Esophagus muscularis mucosa (tissue), 4 donors: ENCODE data around the gene ITPR1. TPM values are rescaled to one million over a fixed set of nuclear protein-coding genes. Genes with fewer than 3 reads are reported as not detected.

Experiments
- DNase-seq: peaks from one replicate; pipeline ENCODE4 v3.0.0-alpha.2; 2017; ENCODE audit errors: extremely low spot score
- H3K27ac ChIP-seq, 4 donors: fragments of 200-600 bp; sonication (generic); replicated peaks in 1 of 4; 1 replicate in 3 of 4; 2 replicates in 1 of 4; pipeline ENCODE4 v1.5.1; 2016 to 2019; ENCODE audit warnings: mild to moderate bottlenecking in 1 of 4
- H3K27me3 ChIP-seq, 4 donors: fragments of 200-600 bp; sonication (generic); one replicate each; pipeline versions ENCODE4 v1.5.1 to v1.6.0; 2016 to 2019
- H3K36me3 ChIP-seq, 4 donors: fragments of 200-600 bp; sonication (generic); one replicate each; pipeline ENCODE4 v1.5.1; 2016 to 2019
- H3K4me1 ChIP-seq, 4 donors: fragments of 200-600 bp; sonication (generic); one replicate each; pipeline ENCODE4 v1.5.1; 2016 to 2019
- H3K4me3 ChIP-seq, 4 donors: fragments of 200-600 bp; sonication (generic); 1 replicate in 2 of 4; 2 replicates in 2 of 4; pipeline ENCODE4 v1.5.1; 2016 to 2019; ENCODE audit warnings: mild to moderate bottlenecking in 4 of 4, moderate library complexity in 1 of 4
- H3K9me3 ChIP-seq, 4 donors: fragments of 200-600 bp; sonication (generic); 1 replicate in 3 of 4; 2 replicates in 1 of 4; pipeline ENCODE4 v1.5.1; 2016 to 2019
- EP300 ChIP-seq: sonication (generic); formaldehyde crosslinking; IDR thresholded peaks from one replicate; pipeline ENCODE4 v1.6.1; 2017; ENCODE audit warnings: antibody characterized with exemption
- POLR2A ChIP-seq: fragments of 450-650 bp; IDR thresholded peaks from one replicate; pipeline ENCODE4 v1.6.1; 2017; ENCODE audit warnings: antibody characterized with exemption, moderate library complexity, mild to moderate bottlenecking, low read depth
- POLR2AphosphoS5 ChIP-seq, 2 donors: sonication (generic); formaldehyde crosslinking; IDR thresholded peaks; one replicate each; pipeline ENCODE4 v1.6.1; 2017; ENCODE audit warnings: antibody characterized with exemption in 2 of 2
- WGBS: methylation state at CpG from one replicate; pipeline ENCODE4 v1.1.5; 2018; 5-methylcytosine and 5-hydroxymethylcytosine counted together
- intact Hi-C: fragments of 100-400 bp; cut with DNase I; formaldehyde crosslinking; loops from one replicate; pipeline ENCODE4 v1.15.1; 2023
- total RNA-seq, 4 donors: library from RNA; depleted of rRNA; stranded (reverse); fragments of >200 nt; gene quantifications; one replicate each; pipeline versions ENCODE4 v1.1.0 to v1.2.1, GENCODE V29; 2016
- TF ChIP-seq, protein P1 (sequence below), 3 experiments: fragments of 200-600 bp in 2 of 3; fragments of 450-650 bp in 1 of 3; sonication (generic) in 2 of 3; IDR thresholded peaks; one replicate each; pipeline ENCODE4 v1.5.1; 2017 to 2019; ENCODE audit warnings: antibody characterized with exemption in 3 of 3, mild to moderate bottlenecking in 2 of 3, moderate library complexity in 1 of 3

ITPR1 gene
- total RNA-seq, 4 donors from 2014 or later = 204 to 271 (median 222) TPM

DNA sequence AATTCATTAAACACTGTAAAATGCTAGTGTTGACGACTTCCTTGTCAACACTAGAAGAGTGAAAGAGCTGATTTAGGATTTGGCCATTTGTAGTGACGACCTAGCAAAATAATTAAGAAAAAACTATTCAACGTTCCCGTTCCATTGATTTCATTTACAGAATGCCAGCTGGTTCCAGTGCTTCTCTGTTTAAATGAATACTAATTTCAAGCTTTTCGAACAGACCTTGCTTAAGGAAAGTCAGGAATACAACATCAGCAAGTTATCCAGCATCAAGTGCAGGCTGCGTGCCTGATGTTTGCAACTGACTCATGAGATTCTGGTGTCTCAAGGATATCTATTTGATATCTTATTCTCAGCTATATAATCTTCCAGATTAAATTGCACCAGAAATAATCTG lies 387.7 kb downstream of the ITPR1 start:
- Histone ChIP-seq H3K36me3 (no peaks in the 10 kb centered on the region), H3K9me3 (no peaks in the 10 kb centered on the region), H3K27me3 (no peaks in the 10 kb centered on the region), H3K27ac (no peak overlapping the region), H3K4me1 (peaks cover 0 to 14% (median 5%) of the 10 kb centered on the region in 4 donors), H3K4me3 (no peak overlapping the region)
- TF ChIP-seq, protein P1, sequence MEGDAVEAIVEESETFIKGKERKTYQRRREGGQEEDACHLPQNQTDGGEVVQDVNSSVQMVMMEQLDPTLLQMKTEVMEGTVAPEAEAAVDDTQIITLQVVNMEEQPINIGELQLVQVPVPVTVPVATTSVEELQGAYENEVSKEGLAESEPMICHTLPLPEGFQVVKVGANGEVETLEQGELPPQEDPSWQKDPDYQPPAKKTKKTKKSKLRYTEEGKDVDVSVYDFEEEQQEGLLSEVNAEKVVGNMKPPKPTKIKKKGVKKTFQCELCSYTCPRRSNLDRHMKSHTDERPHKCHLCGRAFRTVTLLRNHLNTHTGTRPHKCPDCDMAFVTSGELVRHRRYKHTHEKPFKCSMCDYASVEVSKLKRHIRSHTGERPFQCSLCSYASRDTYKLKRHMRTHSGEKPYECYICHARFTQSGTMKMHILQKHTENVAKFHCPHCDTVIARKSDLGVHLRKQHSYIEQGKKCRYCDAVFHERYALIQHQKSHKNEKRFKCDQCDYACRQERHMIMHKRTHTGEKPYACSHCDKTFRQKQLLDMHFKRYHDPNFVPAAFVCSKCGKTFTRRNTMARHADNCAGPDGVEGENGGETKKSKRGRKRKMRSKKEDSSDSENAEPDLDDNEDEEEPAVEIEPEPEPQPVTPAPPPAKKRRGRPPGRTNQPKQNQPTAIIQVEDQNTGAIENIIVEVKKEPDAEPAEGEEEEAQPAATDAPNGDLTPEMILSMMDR (IDR thresholded peaks at IDR 0.05) = no peak
- TF ChIP-seq EP300 (no peak), POLR2A (no peak), POLR2AphosphoS5 (IDR thresholded peaks at IDR 0.05) (no peak)
- intact Hi-C loops = no loop called here
- 83% methylated on average over 6 of the region's 6 CpGs for WGBS
- peak; percentile 55 for DNase-seq

DNA sequence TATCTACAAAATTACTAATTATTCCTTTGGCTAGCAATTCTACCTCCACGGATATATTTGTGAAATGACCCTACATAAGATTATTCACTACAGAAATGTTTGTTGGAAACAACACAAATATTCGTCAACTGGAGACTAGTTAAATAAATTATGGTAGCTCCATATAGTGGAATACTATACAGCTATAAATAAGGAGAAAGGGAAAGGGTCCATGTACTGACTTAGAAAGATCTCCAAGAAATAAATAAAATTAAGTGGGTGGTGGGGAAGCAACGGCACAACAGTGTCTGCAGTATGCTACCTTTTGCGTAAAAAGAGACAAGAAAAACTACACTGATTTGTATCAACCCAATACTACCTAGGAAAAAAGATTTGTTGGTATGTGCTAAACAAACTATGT lies 389.4 kb downstream of the ITPR1 start:
- Histone ChIP-seq H3K27ac (no peak overlapping the region), H3K4me3 (no peak overlapping the region), H3K4me1 (peaks cover 0 to 14% (median 5%) of the 10 kb centered on the region in 4 donors), H3K9me3 (no peaks in the 10 kb centered on the region), H3K27me3 (no peaks in the 10 kb centered on the region), H3K36me3 (no peaks in the 10 kb centered on the region)
- intact Hi-C loops = no loop called here
- no peak for DNase-seq
- 95% methylated on average over 4 of the region's 4 CpGs for WGBS
- TF ChIP-seq, protein P1 (IDR thresholded peaks at IDR 0.05) = no peak
- TF ChIP-seq EP300 = no peak
- no peak for TF ChIP-seq POLR2A
- no peak for TF ChIP-seq POLR2AphosphoS5 (IDR thresholded peaks at IDR 0.05)

DNA sequence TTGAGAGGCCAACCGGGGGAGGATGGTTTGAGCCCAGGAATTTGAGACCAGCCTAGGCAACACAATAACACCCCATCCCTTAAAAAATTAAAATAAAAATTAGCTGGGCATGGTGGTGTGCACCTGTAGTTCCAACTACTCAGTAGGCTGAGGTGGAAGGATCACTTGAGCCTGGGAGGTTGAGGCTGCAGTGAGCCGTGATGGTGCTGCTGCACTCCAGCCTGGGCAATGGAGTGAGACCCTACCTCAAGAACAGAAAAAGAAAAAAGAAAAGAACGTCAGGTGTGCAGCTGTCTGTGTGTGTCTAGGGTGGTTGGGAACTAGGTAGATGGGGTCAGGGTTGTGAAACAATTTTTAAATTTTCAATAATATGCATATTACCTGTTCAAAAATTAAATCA lies 389.9 kb downstream of the ITPR1 start:
- no peak overlapping the region for H3K27ac ChIP-seq
- peaks cover 0 to 14% (median 5%) of the 10 kb centered on the region in 4 donors for H3K4me1 ChIP-seq
- no peaks in the 10 kb centered on the region for H3K9me3 ChIP-seq
- H3K4me3 ChIP-seq = no peak overlapping the region
- WGBS = 93% methylated on average over 3 of the region's 3 CpGs
- no peak for DNase-seq
- H3K36me3 ChIP-seq = no peaks in the 10 kb centered on the region
- TF ChIP-seq POLR2AphosphoS5 (IDR thresholded peaks at IDR 0.05) = no peak
- no peak for TF ChIP-seq EP300
- no peak for TF ChIP-seq POLR2A
- TF ChIP-seq, protein P1 (IDR thresholded peaks at IDR 0.05) = no peak
- intact Hi-C loops = no loop called here
- H3K27me3 ChIP-seq = no peaks in the 10 kb centered on the region

DNA sequence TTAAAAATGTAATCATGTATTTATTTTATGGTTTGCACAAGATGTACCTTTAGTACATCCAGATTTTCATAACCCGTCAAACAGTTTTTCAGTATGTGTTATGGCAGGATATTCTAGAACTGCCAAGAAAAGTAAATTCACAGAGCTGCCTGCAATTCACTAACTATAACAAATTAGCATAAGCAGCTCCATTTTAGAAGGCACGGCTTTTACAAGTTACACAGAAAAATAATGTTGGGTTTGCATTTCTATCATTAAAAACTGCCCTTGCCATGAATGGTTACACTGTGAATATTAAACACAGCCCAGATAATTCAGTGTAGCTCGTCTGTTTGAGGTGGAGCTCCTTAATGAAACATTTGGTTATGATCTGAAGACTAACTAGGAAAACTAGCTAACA lies 391.7 kb downstream of the ITPR1 start:
- WGBS = 49% methylated on average over 3 of the region's 3 CpGs
- Histone ChIP-seq H3K9me3 (no peaks in the 10 kb centered on the region), H3K27ac (peak overlapping the region; percentile 8 to 35 (median 20)), H3K36me3 (no peaks in the 10 kb centered on the region), H3K4me1 (peaks cover 7 to 23% (median 14%) of the 10 kb centered on the region in 4 donors), H3K4me3 (no peak overlapping the region), H3K27me3 (no peaks in the 10 kb centered on the region)
- TF ChIP-seq, protein P1 (IDR thresholded peaks at IDR 0.05) = no peak
- TF ChIP-seq POLR2A (no peak), EP300 (no peak), POLR2AphosphoS5 (IDR thresholded peaks at IDR 0.05) (no peak)
- no peak for DNase-seq
- intact Hi-C loops = no loop called here

DNA sequence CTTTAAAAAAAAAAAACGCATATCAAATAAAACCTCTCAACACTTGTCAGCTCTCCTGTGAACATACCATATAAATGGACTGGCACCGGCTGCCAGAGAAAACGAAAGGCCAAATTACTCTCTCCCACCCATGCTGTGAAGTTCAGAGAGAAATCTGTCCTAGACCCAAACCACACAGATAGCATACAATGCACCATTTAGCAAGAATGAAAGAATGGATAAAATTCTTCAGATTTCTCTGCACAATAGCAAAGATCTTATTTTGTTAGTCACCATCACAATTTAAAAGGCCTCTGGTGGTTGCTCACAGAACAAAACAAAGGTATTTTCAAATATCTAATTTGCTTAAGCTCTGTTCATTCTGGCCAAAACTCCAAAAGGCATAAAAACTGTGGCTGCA lies 392.2 kb downstream of the ITPR1 start:
- Histone ChIP-seq H3K27ac (peak overlapping the region; percentile 5 to 35 (median 20)), H3K4me1 (peaks cover 7 to 27% (median 18%) of the 10 kb centered on the region in 4 donors), H3K36me3 (no peaks in the 10 kb centered on the region), H3K4me3 (no peak overlapping the region), H3K9me3 (no peaks in the 10 kb centered on the region), H3K27me3 (no peaks in the 10 kb centered on the region)
- intact Hi-C loops = no loop called here
- DNase-seq = no peak
- TF ChIP-seq POLR2A = no peak
- TF ChIP-seq, protein P1 (IDR thresholded peaks at IDR 0.05) = no peak
- no peak for TF ChIP-seq EP300
- no peak for TF ChIP-seq POLR2AphosphoS5 (IDR thresholded peaks at IDR 0.05)
- WGBS = 71% methylated on average over 3 of the region's 3 CpGs
